Loucy (cell line): ENCODE data around the gene ITPK1.

Source experiments
- H2AFZ ChIP-seq: fragments of 200-600 bp; sonication (generic); 2 replicates; pipeline ENCODE4 v1.6.0; 2016; ENCODE audit warnings: antibody characterized with exemption, mild to moderate bottlenecking, low read length, moderate library complexity
- H3F3A ChIP-seq: fragments of 200-600 bp; 2 replicates; pipeline ENCODE4 v1.6.0; 2016; ENCODE audit warnings: antibody characterized with exemption, low read depth, mild to moderate bottlenecking
- H3K27me3 ChIP-seq: fragments of 200-600 bp; sonication (generic); 2 replicates; pipeline ENCODE4 v1.6.1; 2014; ENCODE audit warnings: low read length, mild to moderate bottlenecking; ENCODE audit not compliant: insufficient read depth, poor library complexity, severe bottlenecking
- H3K36me3 ChIP-seq: fragments of 200-600 bp; sonication (generic); 2 replicates; pipeline ENCODE4 v1.6.1; 2016; ENCODE audit warnings: low read length; ENCODE audit not compliant: insufficient read depth
- H3K4me1 ChIP-seq: fragments of 200-600 bp; sonication (generic); 2 replicates; pipeline ENCODE4 v1.5.1; 2014; ENCODE audit warnings: low read length, mild to moderate bottlenecking; ENCODE audit not compliant: insufficient read depth, poor library complexity, severe bottlenecking
- H3K4me2 ChIP-seq: fragments of 200-600 bp; sonication (generic); 2 replicates; pipeline ENCODE4 v1.6.0; 2014; ENCODE audit warnings: antibody characterized with exemption, low read length, low read depth, mild to moderate bottlenecking; ENCODE audit not compliant: poor library complexity, severe bottlenecking
- H3K4me3 ChIP-seq: fragments of 200-600 bp; sonication (generic); 2 replicates; pipeline ENCODE4 v1.5.1; 2014; ENCODE audit warnings: low read length, mild to moderate bottlenecking, mixed read lengths; ENCODE audit not compliant: poor library complexity, severe bottlenecking
- H3K79me2 ChIP-seq: fragments of 200-600 bp; sonication (generic); 2 replicates; pipeline ENCODE4 v1.6.1; 2014; ENCODE audit warnings: low read length; ENCODE audit not compliant: insufficient read depth
- H3K9ac ChIP-seq: fragments of 200-600 bp; sonication (generic); 2 replicates; pipeline ENCODE4 v1.6.0; 2014; ENCODE audit warnings: mild to moderate bottlenecking, low read depth, low read length, moderate library complexity; ENCODE audit not compliant: poor library complexity, severe bottlenecking
- H3K9me2 ChIP-seq: fragments of 200-600 bp; sonication (generic); replicated peaks from 2 replicates; pipeline ENCODE4 v1.6.1; 2016; ENCODE audit warnings: low read depth, low read length, mixed read lengths
- H3K9me3 ChIP-seq: fragments of 200-600 bp; sonication (generic); 2 replicates; pipeline ENCODE4 v1.6.1; 2014; ENCODE audit warnings: mild to moderate bottlenecking, antibody characterized with exemption, low read length, low read depth; ENCODE audit not compliant: insufficient read depth
- H4K20me1 ChIP-seq: fragments of 200-600 bp; sonication (generic); 2 replicates; pipeline ENCODE4 v1.6.0; 2014; ENCODE audit warnings: antibody characterized with exemption, low read length, mild to moderate bottlenecking; ENCODE audit not compliant: insufficient read depth, poor library complexity, severe bottlenecking
- EZH2phosphoT487 ChIP-seq: fragments of 200-600 bp; IDR thresholded peaks from 2 replicates; pipeline ENCODE4 v1.6.1; 2018; ENCODE audit warnings: antibody characterized with exemption, mild to moderate bottlenecking, moderate library complexity, borderline replicate concordance
- TF ChIP-seq, protein P1 (sequence below): fragments of 200-600 bp; sonication (generic); conservative IDR thresholded peaks from 2 replicates; pipeline ENCODE4 v1.5.1; 2014; ENCODE audit warnings: mild to moderate bottlenecking, antibody characterized with exemption, low read length

ITPK1 gene

DNA sequence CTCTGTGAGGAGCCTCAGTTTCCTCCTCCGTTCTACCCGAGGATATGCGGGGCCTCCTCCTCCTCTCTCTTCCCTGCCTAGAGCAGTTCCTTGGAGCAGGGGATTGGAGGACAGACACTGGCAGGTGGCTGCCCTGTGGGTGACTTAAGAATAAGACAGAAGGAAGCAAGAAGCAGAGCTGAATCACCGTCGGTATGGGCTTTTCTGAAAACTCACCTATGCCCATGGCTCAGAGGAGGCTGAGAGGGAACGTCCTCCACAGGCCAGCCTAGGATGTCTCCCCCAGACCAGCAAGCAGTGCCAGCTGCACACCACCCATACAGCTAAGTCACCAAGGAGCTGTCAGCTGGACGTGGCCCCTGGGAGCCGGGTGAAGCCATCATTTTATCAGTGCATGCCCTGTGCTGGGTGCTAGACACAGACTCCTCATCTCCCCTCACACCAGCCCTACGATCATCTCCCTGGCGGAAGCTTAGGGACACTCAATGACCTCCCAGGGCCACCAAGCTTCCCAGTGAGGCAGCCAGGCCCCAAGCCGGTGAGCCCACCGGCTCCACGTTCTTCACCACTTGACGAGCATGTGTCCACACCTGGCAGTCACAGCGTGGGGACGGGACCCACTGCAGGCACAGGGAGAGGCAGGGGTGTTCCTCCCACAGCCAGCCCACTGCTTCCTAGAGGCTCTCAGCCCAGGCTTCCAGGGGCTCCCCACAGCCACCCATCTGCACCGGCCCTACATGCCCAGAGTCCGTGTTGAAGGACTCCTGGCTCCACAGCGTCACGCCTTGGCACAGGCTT is 21.4 kb downstream of the ITPK1 start:
- TF ChIP-seq, protein P1, sequence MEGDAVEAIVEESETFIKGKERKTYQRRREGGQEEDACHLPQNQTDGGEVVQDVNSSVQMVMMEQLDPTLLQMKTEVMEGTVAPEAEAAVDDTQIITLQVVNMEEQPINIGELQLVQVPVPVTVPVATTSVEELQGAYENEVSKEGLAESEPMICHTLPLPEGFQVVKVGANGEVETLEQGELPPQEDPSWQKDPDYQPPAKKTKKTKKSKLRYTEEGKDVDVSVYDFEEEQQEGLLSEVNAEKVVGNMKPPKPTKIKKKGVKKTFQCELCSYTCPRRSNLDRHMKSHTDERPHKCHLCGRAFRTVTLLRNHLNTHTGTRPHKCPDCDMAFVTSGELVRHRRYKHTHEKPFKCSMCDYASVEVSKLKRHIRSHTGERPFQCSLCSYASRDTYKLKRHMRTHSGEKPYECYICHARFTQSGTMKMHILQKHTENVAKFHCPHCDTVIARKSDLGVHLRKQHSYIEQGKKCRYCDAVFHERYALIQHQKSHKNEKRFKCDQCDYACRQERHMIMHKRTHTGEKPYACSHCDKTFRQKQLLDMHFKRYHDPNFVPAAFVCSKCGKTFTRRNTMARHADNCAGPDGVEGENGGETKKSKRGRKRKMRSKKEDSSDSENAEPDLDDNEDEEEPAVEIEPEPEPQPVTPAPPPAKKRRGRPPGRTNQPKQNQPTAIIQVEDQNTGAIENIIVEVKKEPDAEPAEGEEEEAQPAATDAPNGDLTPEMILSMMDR: no peak
- TF ChIP-seq EZH2phosphoT487: no peak
- no peaks in the 10 kb centered on the region for H3K27me3 ChIP-seq
- H2AFZ ChIP-seq: no peak overlapping the region
- H3K9me3 ChIP-seq: no peaks in the 10 kb centered on the region
- no peak overlapping the region for H3K9ac ChIP-seq
- no peaks in the 10 kb centered on the region for H3K4me1 ChIP-seq
- H4K20me1 ChIP-seq: peaks cover 3% of the 10 kb centered on the region
- H3K36me3 ChIP-seq: no peaks in the 10 kb centered on the region
- no peaks in the 10 kb centered on the region for H3K9me2 ChIP-seq
- no peaks in the 10 kb centered on the region for H3F3A ChIP-seq
- H3K4me2 ChIP-seq: no peak overlapping the region
- H3K4me3 ChIP-seq: no peak overlapping the region
- peaks cover 83% of the 10 kb centered on the region; the same call in 1 of the 2 replicates for H3K79me2 ChIP-seq

DNA sequence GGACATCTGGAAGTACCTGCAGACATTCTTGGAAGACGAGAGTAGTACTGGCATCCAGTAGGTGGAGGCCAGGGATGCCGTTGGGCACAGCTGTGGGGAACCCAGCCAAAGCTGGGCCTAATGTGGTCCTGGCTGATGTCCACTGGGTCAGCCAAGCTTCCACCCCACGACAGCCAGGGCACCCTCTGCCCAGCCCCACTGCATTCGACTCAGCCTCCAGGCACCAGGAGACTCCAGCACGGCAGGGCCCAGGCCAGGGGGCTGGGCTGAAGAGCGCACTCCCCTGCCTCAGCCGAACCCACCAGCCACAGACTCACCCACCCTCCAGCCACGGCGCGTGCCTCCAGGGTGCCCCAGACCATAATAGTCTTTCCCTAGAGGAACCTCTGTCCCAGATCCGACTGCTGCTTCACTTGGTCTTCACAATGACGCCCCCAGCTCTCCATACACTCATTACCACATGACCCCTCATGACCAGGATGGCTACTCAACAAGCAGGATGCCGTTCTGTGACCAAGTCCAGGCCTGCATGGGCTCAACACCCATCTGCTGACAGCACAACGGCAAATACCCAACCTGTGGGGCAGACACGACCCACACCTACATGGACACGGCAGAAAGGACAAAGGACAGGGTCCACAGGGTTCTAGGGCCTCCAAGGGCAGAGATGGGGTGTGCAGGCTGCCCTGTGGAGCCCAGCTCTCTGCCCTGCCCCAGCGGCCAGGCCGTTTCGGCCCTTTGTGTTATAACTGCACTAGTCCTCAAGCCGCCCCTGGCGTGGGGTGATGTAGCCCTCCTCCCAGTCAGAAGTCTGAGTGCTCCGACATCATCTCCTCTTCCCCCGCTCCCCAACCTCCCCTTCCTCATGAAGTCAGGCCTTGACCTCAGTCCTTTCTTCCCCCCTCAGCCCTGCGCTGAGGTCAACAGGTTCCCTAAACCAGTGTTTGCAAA is 22.8 kb downstream of the ITPK1 start:
- no peaks in the 10 kb centered on the region for H3K4me1 ChIP-seq
- H3K9ac ChIP-seq: no peak overlapping the region

DNA sequence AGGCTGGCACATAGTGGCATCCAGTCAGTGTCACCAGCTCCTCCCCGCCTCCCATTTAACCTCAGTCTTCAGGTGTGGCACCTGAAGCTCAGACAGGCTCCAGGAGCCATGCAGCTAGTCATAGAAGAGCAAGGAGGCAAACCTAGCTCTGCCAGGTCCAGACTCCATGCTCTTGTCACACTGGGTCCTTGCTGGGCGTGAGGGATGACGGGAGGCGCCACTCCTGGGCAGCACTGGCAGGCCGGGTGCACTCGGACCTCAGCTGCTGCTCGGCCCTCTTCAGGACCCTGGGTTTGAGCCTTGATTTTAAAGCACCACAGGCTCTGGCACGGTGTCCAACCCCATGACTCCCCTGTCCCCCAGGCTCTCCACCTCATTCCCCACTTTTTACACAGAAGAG is 24.1 kb downstream of the ITPK1 start:
- peaks cover 87% of the 10 kb centered on the region for H3K79me2 ChIP-seq
- peaks cover 13% of the 10 kb centered on the region for H4K20me1 ChIP-seq
- H3K4me1 ChIP-seq: peaks cover 5% of the 10 kb centered on the region

More for the DNA sequence above, 22.8 kb downstream of the ITPK1 start:
- H3K27me3 ChIP-seq: no peaks in the 10 kb centered on the region
- H3F3A ChIP-seq: no peaks in the 10 kb centered on the region
- H4K20me1 ChIP-seq: peaks cover 8% of the 10 kb centered on the region
- H3K79me2 ChIP-seq: peaks cover 86% of the 10 kb centered on the region; the same call in 1 of the 2 replicates
- H3K36me3 ChIP-seq: no peaks in the 10 kb centered on the region
- no peaks in the 10 kb centered on the region for H3K9me3 ChIP-seq
- no peak overlapping the region for H3K4me2 ChIP-seq
- no peak overlapping the region for H2AFZ ChIP-seq
- no peak overlapping the region for H3K4me3 ChIP-seq
- no peak for TF ChIP-seq EZH2phosphoT487
- TF ChIP-seq, protein P1: no peak
- H3K9me2 ChIP-seq: no peaks in the 10 kb centered on the region

More for the DNA sequence above, 24.1 kb downstream of the ITPK1 start:
- Histone ChIP-seq H3K9me3 (no peaks in the 10 kb centered on the region), H3K36me3 (no peaks in the 10 kb centered on the region), H2AFZ (no peak overlapping the region), H3F3A (no peaks in the 10 kb centered on the region), H3K27me3 (no peaks in the 10 kb centered on the region), H3K4me3 (no peak overlapping the region), H3K4me2 (no peak overlapping the region), H3K9ac (no peak overlapping the region), H3K9me2 (no peaks in the 10 kb centered on the region)
- TF ChIP-seq, protein P1: no peak
- no peak for TF ChIP-seq EZH2phosphoT487
